Memory B cell (primary cell): ENCODE results near the gene NR5A1.

Experiments used
- ATAC-seq: fragments of 150-1000 bp; cut with Tn5 transposase; 2 replicates; pipeline ENCODE4 v1.10.0; 2021; ENCODE audit warnings: low read depth, mild to moderate bottlenecking, moderate library complexity
- DNase-seq, 2 donors: peaks; one replicate each; pipeline ENCODE4 v3.0.0; 2022; ENCODE audit warnings: low spot score in 2 of 2
- H3K27ac Mint-ChIP-seq: one replicate; pipeline ENCODE4 v1.8.0; 2022; ENCODE audit warnings: mild to moderate bottlenecking, moderate library complexity, mixed read lengths
- H3K27me3 Mint-ChIP-seq: one replicate; pipeline ENCODE4 v1.8.0; 2022; ENCODE audit warnings: mixed read lengths
- H3K36me3 Mint-ChIP-seq: one replicate; pipeline ENCODE4 v1.8.0; 2022; ENCODE audit warnings: mild to moderate bottlenecking, mixed read lengths
- H3K4me1 Mint-ChIP-seq: one replicate; pipeline ENCODE4 v1.8.0; 2022; ENCODE audit warnings: mixed read lengths
- H3K4me3 Mint-ChIP-seq: one replicate; pipeline ENCODE4 v1.8.0; 2022; ENCODE audit warnings: mild to moderate bottlenecking, moderate library complexity, mixed read lengths
- H3K9me3 Mint-ChIP-seq: one replicate; pipeline ENCODE4 v1.8.0; 2022; ENCODE audit warnings: mixed read lengths

The NR5A1 gene

DNA sequence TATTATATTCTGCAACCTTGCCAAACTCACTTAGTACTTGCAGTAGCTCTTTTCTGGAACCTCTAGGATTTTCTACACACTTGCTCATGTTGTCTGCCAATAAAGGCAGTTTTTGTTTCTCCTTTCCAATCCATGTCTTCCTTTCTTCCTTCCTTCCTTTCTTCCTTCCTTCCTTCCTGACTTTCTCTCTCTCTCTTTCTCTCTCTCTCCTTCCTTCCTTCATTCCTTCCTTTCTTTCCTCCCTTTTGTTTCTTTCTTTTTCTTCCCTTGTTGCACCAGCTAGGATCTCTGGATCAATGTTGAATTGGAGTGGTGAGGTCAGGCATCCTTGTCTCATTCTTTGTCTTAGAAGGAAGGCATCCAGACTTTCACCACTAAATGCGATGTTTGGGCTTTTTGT is 44.5 kb downstream of the NR5A1 start:
- ATAC-seq: no peak
- Mint-ChIP-seq H3K4me3 (no peak overlapping the region), H3K27me3 (peaks cover 2% of the 10 kb centered on the region), H3K4me1 (no peaks in the 10 kb centered on the region), H3K27ac (no peak overlapping the region), H3K9me3 (peaks cover 4% of the 10 kb centered on the region), H3K36me3 (no peaks in the 10 kb centered on the region)
- DNase-seq: no peak

DNA sequence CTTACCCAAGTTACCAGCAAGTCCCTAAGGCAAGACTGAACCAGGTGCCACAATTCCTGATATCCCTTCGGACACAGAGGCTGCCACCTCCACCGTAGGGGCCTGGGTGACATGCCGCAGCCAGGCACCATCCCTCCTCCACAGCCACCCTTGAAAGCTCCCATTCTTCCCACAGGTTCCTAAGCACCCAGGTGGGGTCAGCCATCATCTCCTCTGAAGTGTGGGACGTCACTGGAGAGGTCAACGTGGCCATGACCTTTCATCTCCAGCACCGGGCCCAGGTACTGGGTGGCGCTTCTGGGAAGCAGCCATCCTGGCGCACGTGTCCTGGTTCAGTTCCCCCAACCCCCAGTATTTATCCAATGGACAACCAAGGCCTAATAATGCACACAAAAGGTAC is 48.8 kb downstream of the NR5A1 start:
- H3K27ac Mint-ChIP-seq: no peak overlapping the region
- peaks cover 4% of the 10 kb centered on the region for H3K9me3 Mint-ChIP-seq
- no peak for ATAC-seq
- no peak for DNase-seq
- H3K36me3 Mint-ChIP-seq: no peaks in the 10 kb centered on the region
- peaks cover 3% of the 10 kb centered on the region for H3K27me3 Mint-ChIP-seq
- H3K4me3 Mint-ChIP-seq: no peak overlapping the region
- H3K4me1 Mint-ChIP-seq: no peaks in the 10 kb centered on the region

DNA sequence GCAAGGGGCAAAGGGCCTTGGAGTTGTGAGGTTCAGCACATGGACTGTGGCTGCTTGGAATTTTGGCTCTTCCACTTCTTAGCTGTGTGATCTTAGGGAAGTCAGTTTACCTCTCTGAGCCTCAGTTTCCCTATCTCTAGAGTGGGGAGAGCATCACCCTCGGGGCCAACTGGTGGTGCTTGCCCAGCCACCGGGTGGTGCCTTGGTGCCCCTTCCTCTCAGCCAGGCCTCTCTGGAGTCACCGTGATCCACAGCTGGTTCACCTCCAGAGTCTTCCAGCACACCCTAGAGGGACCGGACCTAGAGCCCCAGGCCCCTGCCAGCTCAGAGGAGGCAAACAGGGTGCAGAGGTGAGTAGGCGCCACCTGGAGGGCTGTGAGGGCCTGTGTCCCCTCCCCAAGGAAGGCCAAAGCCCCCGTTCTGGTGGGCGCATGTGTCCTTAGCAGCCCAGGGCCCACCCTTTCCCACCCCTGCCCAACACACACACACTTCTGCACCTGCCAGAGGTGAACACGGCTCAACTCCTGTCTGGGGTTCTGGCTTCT is 49.2 kb downstream of the NR5A1 start:
- Mint-ChIP-seq H3K36me3 (no peaks in the 10 kb centered on the region), H3K4me1 (no peaks in the 10 kb centered on the region), H3K27ac (no peak overlapping the region), H3K4me3 (no peak overlapping the region), H3K9me3 (peaks cover 4% of the 10 kb centered on the region), H3K27me3 (peaks cover 3% of the 10 kb centered on the region)
- no peak for ATAC-seq
- DNase-seq: no peak

DNA sequence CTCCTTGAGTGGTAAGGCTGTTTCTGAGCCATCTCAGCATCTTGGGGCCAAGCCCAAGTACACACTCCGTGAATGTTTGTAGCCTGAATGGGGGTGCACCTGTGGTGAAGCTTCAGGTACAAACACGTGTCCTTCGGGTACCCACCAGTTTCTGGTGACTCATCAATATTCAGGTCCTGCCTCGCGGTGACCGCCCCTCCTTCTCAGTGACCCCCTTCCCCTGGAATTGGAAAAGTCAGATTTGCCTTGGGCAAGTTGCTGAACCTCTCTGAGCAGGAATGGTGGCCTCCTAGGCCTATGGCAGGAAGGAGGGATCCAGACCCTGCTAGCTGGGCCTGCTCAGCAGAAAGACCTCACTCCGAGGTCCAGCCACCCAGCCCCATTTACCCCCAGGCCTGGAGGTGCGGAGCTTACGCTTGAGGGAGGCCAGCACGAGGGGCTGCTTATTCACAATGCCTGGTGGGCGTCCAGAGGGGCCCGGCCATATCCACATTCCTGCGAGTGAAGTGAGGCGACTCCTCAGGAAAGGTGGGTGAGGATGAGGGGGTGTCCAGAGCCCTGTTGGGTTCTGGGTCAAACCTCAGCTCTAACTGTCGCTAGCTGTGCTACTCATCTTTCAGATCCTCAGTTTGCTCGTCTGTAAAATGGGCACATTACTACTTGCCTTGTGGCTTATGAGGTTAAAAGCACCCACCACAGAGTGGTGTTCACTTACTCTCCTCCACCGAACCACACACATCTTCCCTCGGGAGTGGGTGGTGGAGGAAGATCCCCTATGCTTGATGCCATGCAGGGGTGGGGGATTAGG is 49.9 kb downstream of the NR5A1 start:
- H3K27ac Mint-ChIP-seq: no peak overlapping the region
- ATAC-seq: no peak
- H3K4me3 Mint-ChIP-seq: no peak overlapping the region

DNA sequence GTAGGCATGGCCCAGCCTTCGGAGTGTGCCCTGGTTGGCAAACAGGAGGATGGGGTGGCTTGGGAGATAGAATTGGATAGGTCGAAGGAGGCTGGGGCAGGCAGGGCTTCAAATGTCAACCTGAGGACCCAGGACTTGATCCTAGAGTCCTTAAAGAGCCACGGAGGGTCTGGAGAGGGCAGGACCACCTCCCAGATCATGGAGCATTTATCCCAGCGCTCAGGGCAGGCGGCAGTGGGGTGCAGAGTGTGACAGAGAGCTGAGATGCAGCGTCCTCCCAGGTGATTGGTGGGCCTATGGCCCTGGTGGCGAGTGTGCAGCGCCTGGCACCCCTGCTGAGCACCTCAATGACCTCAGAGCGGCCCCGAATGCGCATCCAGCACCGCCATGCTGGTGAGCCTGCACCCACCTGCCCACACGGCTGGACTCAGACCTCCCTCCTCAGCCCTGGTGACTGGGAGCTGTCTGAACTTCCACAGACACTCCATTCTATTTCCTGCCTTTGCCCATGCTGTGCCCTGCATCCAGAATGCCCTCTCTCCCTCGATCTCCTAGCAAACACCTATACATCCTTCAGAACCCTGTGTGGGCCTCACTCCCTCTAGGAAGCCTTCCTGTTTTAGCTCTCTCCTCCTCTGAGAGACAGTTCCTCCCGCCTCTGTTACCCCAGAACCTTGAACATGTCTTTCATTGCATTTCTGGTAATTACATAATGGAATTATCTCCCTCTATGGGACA is 50.7 kb downstream of the NR5A1 start:
- ATAC-seq: no peak
- H3K27ac Mint-ChIP-seq: no peak overlapping the region
- no peaks in the 10 kb centered on the region for H3K36me3 Mint-ChIP-seq
- no peak overlapping the region for H3K4me3 Mint-ChIP-seq
- peaks cover 2% of the 10 kb centered on the region for H3K9me3 Mint-ChIP-seq
- peaks cover 6% of the 10 kb centered on the region for H3K27me3 Mint-ChIP-seq
- DNase-seq: no peak
- no peaks in the 10 kb centered on the region for H3K4me1 Mint-ChIP-seq

More for the DNA sequence above, 49.9 kb downstream of the NR5A1 start:
- H3K27me3 Mint-ChIP-seq: peaks cover 5% of the 10 kb centered on the region
- DNase-seq: no peak
- H3K36me3 Mint-ChIP-seq: no peaks in the 10 kb centered on the region
- H3K9me3 Mint-ChIP-seq: peaks cover 2% of the 10 kb centered on the region
- H3K4me1 Mint-ChIP-seq: no peaks in the 10 kb centered on the region

DNA sequence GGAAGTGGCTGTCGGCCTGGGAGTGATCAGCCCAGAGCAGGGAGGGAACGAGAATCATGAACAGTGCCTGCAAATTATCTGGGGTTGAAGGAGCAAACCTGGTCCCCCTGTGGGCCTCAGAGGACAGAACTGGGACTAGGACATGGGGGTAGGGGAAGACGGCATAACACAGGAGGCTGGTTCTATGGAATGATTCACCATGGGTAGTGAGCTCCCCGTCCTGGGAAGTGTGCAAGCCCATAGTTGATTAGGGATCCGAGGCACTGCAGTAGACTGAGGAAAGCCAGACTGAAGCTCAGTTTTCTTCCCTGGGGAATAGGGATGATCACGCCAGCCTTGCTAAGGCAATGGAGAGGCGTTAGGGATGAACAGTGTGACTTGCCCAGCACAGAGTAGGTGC is 51.4 kb downstream of the NR5A1 start:
- H3K27ac Mint-ChIP-seq: no peak overlapping the region
- peaks cover 11% of the 10 kb centered on the region for H3K27me3 Mint-ChIP-seq
- H3K36me3 Mint-ChIP-seq: no peaks in the 10 kb centered on the region
- DNase-seq (no peak), ATAC-seq (no peak)
- H3K4me1 Mint-ChIP-seq: peaks cover 4% of the 10 kb centered on the region
- H3K4me3 Mint-ChIP-seq: no peak overlapping the region
- H3K9me3 Mint-ChIP-seq: peaks cover 2% of the 10 kb centered on the region

DNA sequence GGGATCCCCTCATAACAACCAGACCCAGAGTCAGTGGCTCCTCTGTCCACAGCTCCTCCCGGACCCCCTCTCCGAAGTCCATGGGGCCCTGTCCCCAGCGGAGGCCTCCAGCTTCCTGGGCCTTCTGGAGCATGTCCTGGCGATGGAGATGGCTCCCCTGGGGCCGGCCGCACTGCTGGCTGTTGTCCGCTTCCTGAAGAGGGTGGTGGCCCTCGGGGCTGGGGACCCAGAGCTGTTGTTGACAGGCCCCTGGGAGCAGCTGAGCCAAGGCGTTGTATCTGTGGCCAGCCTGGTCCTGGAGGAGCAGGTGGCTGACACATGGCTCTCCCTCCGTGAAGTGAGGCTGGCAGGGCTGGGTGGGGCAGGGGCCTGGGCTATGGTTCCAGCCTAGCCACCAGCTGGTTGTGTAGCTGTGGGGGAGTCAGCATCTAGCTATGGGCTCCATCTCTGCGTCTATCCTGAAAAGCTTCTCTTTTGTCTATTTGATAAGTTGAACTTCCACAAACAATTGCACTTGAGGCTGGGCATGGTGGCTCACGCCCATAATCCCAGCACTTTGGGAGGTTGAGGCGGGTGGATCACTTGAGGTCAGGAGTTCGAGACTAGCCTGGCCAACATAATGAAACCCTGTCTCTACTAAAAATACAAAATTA is 52.3 kb downstream of the NR5A1 start:
- H3K4me1 Mint-ChIP-seq: peaks cover 4% of the 10 kb centered on the region
- ATAC-seq (no peak), DNase-seq (no peak)
- H3K36me3 Mint-ChIP-seq: no peaks in the 10 kb centered on the region
- H3K9me3 Mint-ChIP-seq: no peaks in the 10 kb centered on the region
- H3K4me3 Mint-ChIP-seq: no peak overlapping the region
- peaks cover 16% of the 10 kb centered on the region for H3K27me3 Mint-ChIP-seq
- no peak overlapping the region for H3K27ac Mint-ChIP-seq

DNA sequence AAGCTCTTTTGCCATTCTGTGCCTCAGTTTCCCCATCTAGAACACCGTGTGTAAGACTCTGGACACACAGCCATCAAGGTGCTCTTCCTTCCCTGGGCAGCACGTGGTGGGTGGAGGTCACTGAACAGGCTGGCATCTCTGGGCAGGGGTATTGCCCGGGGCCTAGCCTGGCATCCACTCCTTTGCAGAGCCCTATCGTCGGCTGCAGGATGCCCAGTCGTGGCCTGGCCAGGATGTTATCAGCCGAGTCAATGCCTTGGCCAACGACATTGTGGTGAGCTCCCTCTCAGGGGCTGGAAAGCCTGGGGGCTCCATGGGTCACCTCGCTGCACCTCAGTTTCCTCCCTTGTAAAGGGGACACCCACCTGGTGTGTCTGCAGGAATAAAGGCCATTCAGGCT is 52.9 kb downstream of the NR5A1 start:
- Mint-ChIP-seq H3K36me3 (no peaks in the 10 kb centered on the region), H3K4me3 (no peak overlapping the region), H3K27me3 (peaks cover 19% of the 10 kb centered on the region), H3K4me1 (peaks cover 4% of the 10 kb centered on the region), H3K27ac (no peak overlapping the region), H3K9me3 (no peaks in the 10 kb centered on the region)
- ATAC-seq (no peak), DNase-seq (no peak)

DNA sequence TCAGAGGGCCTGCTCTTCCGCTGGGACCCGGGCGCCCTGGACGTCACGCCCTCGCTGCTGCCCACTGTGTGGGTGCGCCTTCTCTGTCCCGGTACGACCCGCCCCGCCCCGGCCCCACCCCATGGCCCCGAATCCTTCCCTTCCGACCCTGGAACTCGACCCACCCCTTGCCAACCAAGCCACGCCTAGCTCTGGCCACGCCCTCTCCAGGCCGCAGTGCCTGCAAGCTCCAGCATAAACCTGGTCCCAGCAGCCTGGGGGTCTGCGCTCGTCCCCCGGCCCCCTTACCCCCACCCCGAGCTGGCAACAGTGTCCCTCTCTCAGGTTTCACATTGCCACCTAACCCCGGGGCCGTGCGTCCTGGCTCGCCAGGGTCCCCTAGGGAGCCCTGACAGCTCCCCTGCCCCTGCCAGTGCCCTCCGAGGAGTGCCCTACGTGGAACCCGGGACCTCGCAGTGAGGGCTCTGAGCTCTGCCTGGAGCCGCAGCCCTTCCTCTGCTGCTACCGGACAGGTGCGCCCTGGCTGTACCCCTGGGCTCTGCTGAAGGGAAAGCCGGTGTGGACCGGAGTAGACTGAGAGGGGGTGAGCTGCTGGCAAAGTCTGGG is 53.5 kb downstream of the NR5A1 start:
- Mint-ChIP-seq H3K27ac (no peak overlapping the region), H3K4me3 (no peak overlapping the region), H3K4me1 (peaks cover 4% of the 10 kb centered on the region), H3K9me3 (no peaks in the 10 kb centered on the region), H3K36me3 (no peaks in the 10 kb centered on the region), H3K27me3 (peaks cover 22% of the 10 kb centered on the region)
- ATAC-seq (no peak), DNase-seq (no peak)

DNA sequence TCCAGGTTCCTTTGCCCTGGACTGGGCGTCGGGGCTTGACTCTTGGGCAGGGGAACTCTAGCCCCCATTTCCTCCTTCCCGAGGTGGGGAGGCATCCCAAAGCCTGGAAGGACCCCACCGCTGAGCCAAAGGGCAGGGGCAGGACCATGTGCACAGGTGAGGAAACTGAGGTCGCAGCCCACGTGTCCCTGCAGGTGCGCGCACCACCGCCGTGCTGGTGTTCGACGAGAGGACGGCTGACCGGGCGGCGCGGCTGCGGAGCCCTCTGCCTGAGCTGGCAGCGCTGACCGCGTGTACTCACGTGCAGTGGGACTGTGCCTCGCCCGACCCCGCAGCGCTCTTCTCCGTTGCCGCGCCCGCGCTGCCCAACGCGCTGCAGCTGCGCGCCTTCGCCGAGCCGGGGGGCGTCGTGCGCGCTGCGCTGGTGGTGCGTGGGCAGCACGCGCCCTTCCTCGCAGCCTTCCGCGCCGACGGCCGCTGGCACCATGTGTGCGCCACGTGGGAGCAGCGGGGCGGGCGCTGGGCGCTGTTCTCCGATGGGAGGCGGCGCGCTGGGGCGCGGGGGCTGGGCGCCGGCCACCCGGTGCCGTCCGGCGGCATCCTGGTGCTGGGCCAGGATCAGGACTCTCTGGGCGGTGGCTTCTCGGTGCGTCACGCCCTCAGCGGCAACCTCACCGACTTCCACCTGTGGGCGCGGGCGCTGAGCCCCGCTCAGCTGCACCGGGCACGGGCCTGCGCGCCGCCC is 54.2 kb downstream of the NR5A1 start:
- Mint-ChIP-seq H3K36me3 (no peaks in the 10 kb centered on the region), H3K27me3 (peaks cover 25% of the 10 kb centered on the region), H3K9me3 (no peaks in the 10 kb centered on the region), H3K27ac (no peak overlapping the region), H3K4me3 (no peak overlapping the region), H3K4me1 (peaks cover 4% of the 10 kb centered on the region)
- no peak for ATAC-seq
- no peak for DNase-seq

DNA sequence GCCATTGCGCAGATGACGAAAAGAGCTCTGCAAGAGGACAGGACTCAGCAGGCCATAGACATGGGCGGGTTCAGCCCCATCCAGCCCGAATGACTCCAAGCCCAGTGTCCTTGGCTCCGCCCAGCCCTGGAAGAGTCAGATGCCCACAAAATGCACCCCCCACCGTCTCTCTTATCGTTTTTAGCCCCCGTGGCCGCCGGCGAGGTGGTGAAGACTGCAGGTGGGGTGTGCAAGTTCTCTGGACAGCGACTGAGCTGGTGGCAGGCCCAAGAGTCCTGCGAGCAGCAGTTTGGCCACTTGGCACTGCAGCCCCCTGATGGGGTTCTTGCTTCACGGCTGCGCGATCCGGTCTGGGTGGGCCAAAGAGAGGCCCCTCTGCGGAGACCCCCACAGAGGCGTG is 54.9 kb downstream of the NR5A1 start:
- Mint-ChIP-seq H3K4me3 (no peak overlapping the region), H3K9me3 (no peaks in the 10 kb centered on the region), H3K4me1 (peaks cover 4% of the 10 kb centered on the region), H3K27me3 (peaks cover 25% of the 10 kb centered on the region), H3K27ac (no peak overlapping the region), H3K36me3 (no peaks in the 10 kb centered on the region)
- DNase-seq (no peak), ATAC-seq (no peak)

DNA sequence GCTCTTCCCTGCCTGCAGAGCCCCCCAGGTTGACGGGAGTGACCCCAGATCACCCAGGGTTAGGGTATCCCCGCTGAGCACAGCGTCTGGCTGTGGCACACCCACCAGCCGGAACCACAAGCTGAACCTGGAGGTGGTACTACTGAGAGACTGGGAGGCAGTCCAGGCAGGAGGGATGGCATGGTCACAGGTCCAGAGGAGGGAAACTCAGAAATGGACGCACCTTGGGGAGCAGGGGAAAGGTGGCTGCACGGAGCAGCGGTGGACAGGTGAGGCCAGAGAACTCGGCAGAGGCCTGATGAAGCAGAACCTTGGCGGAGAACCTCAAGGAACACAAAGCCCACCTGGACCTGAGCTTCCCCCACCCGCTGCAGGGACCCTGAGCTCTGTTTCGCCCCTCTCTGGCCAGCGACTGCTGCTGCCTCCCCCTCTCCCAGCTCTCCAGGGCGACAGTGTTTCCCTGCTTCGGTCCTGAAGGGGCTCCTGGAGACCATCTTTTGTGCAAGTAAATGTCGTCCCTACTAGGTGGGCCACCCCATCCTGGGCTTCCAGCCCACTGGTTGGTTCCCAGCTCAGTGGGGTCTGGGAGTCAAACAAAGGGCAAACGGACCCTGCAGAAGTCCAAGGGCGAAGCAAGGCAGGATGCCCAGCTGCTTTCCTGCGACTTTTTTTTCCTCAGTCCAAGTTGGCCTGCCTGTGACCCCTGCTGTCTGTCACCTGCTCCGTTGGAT is 56.1 kb downstream of the NR5A1 start:
- H3K4me1 Mint-ChIP-seq: peaks cover 4% of the 10 kb centered on the region
- H3K9me3 Mint-ChIP-seq: no peaks in the 10 kb centered on the region
- H3K4me3 Mint-ChIP-seq: peak overlapping the region; percentile 14
- DNase-seq: no peak
- H3K27me3 Mint-ChIP-seq: peaks cover 29% of the 10 kb centered on the region
- no peak overlapping the region for H3K27ac Mint-ChIP-seq
- no peaks in the 10 kb centered on the region for H3K36me3 Mint-ChIP-seq
- no peak for ATAC-seq
